GM12865 (cell line): Measurements from ENCODE around the gene NFE2L2.
"Not testable (repeated sequence)": the region's sequence is repeated elsewhere in the genome, so short reads cannot be mapped to it uniquely, and the experiment has no call there.

Source experiments
- DNase-seq: peaks from one replicate; pipeline ENCODE4 v3.0.0; 2010; ENCODE audit warnings: low read depth
- H3K4me3 ChIP-seq: 2 replicates; pipeline ENCODE4 v1.5.1; 2011; ENCODE audit warnings: mild to moderate bottlenecking, low read depth, low read length, control low read depth
- TF ChIP-seq, protein P1 (sequence below): IDR thresholded peaks from 2 replicates; pipeline ENCODE4 v1.5.1; 2011; ENCODE audit warnings: low read length, control low read depth, low read depth, inconsistent platforms; ENCODE audit not compliant: insufficient read depth; ENCODE audit errors: missing control alignments

The NFE2L2 gene

DNA sequence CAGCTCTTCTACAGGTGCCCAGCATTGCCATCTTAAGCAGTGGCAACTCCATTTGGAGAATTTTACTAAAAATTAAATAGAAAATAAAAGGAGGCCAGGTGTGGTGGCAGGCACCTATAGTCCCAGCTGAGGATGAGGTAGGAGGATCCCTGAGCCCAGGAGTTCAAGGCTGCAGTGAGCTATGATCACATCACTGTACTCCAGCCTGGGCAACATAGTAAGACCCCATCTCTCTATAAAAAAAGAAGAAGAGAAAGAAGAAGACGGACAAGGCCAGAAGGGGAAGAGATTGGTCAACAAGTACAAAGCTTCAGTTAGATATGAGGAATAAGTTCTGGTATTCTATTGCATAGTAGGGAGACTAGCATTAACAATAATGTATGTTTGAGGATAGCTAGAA lies 73.6 kb downstream of the NFE2L2 start:
- DNase-seq, result no peak
- H3K4me3 ChIP-seq, result no peak overlapping the region
- TF ChIP-seq, protein P1, sequence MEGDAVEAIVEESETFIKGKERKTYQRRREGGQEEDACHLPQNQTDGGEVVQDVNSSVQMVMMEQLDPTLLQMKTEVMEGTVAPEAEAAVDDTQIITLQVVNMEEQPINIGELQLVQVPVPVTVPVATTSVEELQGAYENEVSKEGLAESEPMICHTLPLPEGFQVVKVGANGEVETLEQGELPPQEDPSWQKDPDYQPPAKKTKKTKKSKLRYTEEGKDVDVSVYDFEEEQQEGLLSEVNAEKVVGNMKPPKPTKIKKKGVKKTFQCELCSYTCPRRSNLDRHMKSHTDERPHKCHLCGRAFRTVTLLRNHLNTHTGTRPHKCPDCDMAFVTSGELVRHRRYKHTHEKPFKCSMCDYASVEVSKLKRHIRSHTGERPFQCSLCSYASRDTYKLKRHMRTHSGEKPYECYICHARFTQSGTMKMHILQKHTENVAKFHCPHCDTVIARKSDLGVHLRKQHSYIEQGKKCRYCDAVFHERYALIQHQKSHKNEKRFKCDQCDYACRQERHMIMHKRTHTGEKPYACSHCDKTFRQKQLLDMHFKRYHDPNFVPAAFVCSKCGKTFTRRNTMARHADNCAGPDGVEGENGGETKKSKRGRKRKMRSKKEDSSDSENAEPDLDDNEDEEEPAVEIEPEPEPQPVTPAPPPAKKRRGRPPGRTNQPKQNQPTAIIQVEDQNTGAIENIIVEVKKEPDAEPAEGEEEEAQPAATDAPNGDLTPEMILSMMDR, result no peak

DNA sequence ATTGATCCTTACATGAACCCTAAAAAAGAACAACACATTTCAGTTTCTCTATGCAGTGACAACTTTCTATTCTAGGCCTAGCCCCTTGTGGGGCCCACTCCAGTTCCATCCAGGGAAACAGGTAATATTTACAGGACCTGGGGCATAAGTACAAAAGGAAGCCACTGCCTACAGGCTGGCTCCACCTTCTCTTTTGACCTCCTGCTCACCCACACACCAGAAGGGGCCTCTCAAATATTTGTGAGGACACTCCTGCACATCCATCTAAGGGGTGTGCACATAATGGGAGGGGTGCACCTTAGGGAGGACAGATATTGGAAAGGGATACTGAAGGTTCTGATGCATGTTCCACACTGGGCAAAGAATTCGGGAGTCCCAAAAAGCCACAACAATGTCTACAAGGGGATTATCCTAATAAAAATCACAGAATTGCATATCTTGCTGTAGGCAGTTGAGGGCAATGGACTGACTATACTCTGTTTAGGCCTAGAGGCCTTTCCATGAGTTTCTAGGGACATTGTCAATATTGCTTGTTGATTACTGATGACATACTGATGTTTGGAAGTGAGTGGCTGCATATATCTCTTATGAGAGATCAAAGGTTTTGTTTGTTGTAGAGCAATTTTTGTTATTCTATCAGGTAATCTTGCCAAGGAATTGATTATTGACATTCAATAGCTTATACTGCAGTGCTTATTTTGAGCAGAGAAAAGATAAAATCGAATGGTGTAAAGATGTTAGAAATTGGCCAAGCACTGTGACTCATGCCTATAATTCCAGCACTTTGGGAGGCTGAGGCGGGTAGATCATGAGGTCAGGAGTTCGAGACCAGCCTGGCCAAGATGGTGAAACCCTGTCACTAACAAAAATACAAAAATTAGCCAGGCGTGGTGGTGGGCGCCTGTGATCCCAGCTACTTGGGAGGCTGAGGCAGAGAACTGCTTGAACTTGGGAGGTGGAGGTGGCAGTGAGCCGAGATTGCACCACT lies 75.8 kb downstream of the NFE2L2 start:
- no peak overlapping the region for H3K4me3 ChIP-seq
- TF ChIP-seq, protein P1, result no peak
- no peak for DNase-seq

DNA sequence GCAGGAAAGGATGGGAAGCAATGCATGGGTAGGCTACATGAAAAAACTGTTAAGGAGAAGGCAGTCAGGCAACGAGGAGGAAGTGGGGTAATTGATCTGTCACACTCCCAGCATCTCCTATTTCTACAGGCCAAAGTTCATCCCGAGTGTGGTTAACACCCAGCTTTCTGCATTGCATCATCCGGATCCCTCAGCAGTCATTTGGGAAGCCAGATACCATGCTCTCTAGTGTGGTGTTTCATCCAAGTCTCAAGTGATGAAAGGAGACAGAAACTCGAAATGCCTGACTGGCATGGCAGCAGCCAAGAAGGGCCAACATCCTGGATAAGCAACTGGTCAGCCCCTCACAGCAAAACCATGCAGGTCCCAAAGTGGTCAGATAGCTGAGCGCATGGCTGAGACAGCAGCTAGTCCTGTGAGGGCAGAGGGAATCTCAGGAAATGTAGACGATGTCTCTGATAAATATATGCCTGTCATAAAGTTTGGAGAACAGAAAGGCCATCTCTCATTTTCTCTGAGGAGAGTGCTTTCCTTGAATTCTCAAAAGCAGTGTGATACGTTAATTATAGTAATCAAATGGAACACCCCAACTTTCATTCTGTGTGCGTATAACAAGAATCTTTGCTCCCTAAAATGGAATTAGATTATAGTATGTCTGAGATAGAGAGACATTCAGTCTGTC lies 76.8 kb downstream of the NFE2L2 start:
- no peak for DNase-seq
- TF ChIP-seq, protein P1, result no peak
- no peak overlapping the region for H3K4me3 ChIP-seq

DNA sequence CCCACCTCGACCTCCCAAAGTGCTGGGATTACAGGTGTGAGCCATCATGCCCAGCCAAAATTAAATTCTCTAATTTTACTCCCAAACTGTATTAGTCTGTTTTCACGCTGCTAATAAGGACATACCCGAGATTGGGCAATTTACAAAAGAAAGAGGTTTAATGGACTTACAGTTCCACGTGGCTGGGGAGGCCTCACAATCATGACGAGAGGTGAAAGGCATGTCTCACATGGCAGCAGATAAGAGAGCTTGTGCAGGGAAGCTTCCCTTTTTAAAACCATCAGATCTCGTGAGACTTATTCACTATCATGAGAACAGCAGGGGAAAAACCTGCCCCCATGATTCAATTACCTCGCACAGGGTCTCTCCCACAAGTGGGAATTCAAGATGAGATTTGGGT lies 78.5 kb downstream of the NFE2L2 start:
- H3K4me3 ChIP-seq, DNase-seq: not testable (repeated sequence)

DNA sequence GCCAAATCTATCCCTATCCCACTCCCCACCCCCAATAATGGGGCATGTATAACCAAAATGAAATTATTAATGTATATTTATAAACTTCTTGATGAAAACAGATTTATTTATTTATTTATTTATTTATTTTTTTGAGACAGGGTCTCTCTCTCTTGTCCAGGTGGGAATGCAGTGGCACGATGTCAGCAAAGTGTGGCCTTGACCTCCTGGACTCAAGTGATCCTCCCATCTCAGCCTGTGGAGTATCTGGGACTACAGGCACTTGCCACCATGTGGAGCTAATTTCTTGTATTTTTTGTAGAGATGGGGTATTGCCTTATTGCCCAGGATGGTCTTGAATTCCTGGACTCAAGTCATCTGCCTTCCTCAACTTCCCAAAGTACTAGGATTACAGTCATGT lies 79.9 kb downstream of the NFE2L2 start:
- no peak for DNase-seq
- TF ChIP-seq, protein P1, result no peak
- H3K4me3 ChIP-seq, result no peak overlapping the region

DNA sequence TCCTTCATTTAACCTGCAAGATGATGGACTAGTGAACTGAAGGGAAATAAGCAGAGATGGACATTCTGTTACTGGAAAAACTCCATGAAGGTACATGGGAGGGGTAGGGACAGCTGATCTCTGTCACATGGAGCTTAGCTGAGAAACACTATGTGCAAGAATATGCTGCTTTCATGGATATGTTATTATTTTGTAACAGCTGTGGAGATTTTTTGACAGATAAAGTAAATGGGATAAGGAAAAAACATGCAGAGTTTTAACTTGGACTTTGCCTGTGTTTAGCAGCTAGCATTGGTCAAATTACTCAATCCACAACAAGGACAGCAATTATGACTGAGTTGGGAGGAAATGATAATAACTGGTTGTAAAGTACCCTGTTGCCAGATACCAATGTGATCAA lies 80.7 kb downstream of the NFE2L2 start:
- no peak overlapping the region for H3K4me3 ChIP-seq
- TF ChIP-seq, protein P1, result no peak
- DNase-seq, result no peak
